ENCODE data around the gene MAP2K3.

MAP2K3 gene

GRCh38 chr17:21283482-21284318, 811 bp upstream of the MAP2K3 start:
- no peak for DNase-seq

DNA sequence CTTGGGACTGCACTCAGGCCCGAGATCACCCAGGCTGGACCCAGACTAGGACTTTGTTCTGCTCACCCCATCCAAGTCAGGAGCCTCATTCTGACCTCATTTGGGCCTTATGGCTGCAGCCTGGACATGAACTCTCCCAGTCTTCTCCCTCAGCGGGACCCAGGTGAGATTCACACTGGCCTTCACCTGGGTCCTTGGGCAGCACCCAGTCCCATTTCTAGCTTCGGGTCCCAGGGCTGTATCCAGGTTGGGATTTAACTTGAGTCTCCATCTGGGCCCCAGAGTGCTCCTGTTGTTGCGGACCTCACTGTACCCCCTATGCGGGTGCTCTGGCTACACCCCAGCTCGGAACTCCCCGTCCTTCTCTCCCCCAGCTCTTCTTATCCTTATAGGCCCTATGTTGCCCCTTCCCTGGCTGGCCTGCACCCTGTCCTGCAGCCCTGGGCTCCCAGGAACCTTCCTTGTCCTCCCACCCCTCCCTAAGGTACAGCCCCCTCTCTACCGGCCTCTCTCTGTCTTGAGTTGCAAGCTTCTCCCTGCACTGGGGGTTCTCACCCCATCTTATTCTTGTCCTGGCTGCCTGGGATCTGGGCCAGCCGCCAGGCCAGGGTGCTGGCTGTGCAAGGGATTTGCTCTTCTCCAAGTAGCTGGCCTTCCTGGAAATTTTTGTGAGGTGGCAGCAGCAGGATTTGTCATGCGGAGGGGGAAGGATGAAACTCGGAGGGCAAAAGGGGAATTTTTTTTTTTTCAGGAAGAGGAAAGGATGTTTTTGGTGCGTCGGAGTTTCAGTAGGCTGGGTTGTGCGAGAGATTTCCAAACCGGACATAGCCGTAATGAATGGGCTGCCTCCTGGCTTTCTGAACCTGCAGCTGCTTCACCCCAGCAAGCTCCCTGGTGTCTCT, 904 bp downstream of the MAP2K3 start:
- DNase-seq, result no peak

- peak; percentile 50 for DNase-seq
These were observed 1.7 kb downstream of the MAP2K3 start for GRCh38 chr17:21286066-21286770.

GRCh38 chr17:21286909-21287702, 2.6 kb downstream of the MAP2K3 start:
- DNase-seq, result no peak

- DNase-seq, result no peak
These were observed 3.4 kb downstream of the MAP2K3 start for GRCh38 chr17:21287703-21288449.

DNA sequence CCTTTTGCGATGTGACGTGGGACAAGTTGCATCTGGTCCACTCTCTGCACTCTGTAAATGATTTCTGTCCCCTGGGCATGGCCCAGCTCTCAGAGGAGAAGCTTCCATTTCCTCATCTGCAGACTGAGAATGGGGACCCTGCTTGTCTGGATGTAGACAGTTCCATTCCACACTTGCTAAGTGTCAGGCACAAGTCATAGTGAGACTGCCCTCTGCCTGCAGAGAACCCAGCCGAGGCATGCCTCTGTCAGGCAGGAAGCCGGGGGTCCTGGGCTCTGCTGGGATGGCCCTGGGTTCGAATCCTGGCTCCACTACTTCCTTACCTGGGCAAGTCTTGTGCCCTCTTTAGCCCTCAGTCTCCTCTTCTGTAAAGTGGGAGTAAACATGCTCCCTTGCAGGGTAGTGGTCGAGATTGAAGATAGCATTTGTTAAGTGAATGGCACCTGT, 4.1 kb downstream of the MAP2K3 start:
- DNase-seq, result no peak

DNA sequence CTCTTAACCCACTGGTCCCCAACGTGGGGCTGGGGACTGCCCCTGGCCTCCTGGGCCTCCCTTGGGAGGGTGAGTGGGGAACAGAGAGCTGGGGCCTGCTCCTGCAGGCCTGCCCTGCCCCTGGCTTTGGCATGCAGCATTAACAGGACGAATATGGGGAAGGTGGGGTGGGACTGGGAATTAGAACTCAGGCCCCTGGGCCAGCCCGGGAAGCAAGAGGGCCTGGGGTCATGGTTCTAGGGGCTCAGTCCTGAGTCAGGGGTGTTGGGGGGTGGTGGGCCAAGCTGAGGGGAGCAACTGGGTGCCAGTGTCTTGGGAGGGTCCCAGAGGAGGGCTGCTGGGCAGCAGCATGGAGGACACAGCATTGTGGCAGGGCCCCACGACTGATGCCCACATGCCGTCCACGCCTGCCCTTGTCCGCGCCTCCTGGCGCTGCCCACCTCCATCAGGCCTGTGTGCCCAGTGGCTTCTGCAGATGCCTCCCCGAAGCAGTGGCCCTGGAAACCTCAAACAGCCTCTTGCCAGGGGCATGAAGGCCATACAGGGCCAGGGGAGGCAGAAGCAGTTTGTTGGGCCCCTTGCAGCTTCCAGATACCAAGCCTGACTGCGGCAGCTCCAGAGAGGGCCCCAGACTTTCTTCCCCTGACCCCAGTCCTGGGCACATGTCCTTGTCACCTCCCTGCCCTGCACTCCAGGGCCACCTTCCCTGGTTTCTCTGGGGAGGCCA, 4.8 kb downstream of the MAP2K3 start:
- no peak for DNase-seq

DNA sequence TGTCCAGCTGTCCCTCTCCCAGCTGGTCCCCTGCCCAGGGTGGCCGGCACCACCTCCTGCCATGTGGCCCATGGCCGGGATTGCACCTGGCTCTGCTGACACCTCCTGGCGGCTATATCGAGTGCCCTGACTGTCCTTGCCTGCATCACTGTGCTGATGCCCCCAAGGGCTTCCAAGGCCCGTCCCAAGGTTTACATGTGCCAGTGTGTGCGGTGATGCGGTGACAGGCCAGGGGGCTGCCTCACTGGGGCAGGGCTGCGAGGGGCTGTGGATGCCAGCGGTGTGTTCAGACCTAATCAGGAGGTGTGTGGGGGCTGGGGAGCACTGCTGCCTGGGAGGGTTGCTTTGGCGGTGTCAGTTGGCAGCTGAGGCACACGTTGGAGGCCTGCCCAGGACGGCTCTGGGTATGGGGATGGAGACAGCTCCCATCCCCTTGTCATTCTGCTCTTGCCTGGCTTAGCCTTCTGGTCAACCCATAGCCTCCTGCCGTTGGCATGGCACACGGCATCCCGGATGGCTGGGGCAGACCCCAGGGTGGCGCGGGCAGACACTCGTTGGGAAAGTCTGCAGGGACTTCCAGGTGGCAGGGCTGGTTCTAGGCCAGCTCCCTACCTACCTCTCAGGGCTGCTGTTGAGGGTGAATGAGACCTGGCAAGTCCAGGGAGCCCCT, 5.5 kb downstream of the MAP2K3 start:
- no peak for DNase-seq

DNA sequence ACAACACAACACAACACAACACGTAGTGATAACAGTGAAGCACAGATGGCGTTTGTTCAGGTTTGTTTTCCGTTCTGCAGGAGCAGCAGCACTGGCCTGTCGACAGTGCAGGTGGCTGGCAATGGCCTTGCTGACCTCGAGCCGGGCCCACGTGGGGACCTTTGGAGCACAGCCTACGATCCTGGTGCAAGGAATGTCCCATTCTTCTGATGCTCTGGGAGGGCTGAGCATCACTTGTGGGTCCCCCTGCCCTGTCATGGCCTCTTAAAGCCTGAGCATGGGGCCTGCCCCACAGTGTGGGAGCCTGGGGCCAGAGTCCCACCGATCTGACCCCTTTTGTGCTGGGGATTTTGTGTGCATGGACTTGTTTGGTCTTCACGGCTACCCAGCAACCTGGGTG, 6.8 kb downstream of the MAP2K3 start:
- no peak for DNase-seq

DNA sequence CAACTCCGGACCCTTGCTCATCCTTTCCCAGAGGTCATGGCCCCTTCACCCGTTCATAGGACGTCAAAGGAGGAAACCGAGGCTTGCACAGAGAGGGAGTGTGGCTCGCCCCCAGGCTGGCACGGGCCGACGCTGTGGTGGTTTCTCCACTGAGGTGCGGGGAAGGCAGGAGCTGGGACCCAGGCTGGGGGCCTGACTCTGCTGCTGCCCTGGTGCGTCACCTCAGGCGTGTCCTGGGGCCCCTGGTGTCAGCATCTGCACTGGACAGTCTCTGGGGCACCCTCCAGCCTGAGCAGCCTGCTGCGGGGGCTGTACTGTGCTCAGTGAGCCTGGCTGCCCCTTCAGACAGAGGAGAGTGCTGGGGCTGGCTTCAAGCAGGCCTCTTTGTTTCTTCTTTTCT, 7.4 kb downstream of the MAP2K3 start:
- no peak for DNase-seq

- no peak for DNase-seq
These were observed 8.6 kb downstream of the MAP2K3 start for GRCh38 chr17:21292867-21293830.

GRCh38 chr17:21293831-21294210, 9.3 kb downstream of the MAP2K3 start:
- DNase-seq, result no peak

- DNase-seq, result no peak
These were observed 10.0 kb downstream of the MAP2K3 start for GRCh38 chr17:21294321-21295035.

- DNase-seq, result no peak
These were observed 10.8 kb downstream of the MAP2K3 start for GRCh38 chr17:21295036-21295952.

- no peak for DNase-seq
These were observed 11.8 kb downstream of the MAP2K3 start for GRCh38 chr17:21296097-21297025.

GRCh38 chr17:21297026-21297520, 12.6 kb downstream of the MAP2K3 start:
- DNase-seq, result no peak

Data from NCI-H2227 treated with DMSO at 0.1 percent for 48 hours (cell line).